ENCODE measurements around the gene RIN1. TPM values are rescaled to one million over a fixed set of nuclear protein-coding genes. Genes with fewer than 3 reads are reported as not detected.

Gene RIN1
- total RNA-seq, 2 donors from 2014 or later = 12.8 to 16.9 TPM

GRCh38 chr11:66315921-66316811 is 20.1 kb downstream of the RIN1 start:
- 51% methylated on average over 43 of the region's 52 CpGs for WGBS
- Histone ChIP-seq H3K4me3 (peak overlapping the region; percentile 32 to 33), H3K9me3 (no peaks in the 10 kb centered on the region), H3K4me1 (replicated peaks) (no peaks in the 10 kb centered on the region), H3K36me3 (no peaks in the 10 kb centered on the region), H3K27ac (peak overlapping the region; percentile 77 to 78), H3K27me3 (replicated peaks; ENCODE audit: insufficient read depth) (no peaks in the 10 kb centered on the region)
- intact Hi-C loops (cut with DNase I) = no loop called here
- DNase-seq (ENCODE audit: low spot score) = no peak
- TF ChIP-seq POLR2AphosphoS5 (IDR thresholded peaks at IDR 0.05) (no peak), POLR2A (IDR thresholded peaks at IDR 0.05) (no peak), CTCF (IDR thresholded peaks at IDR 0.05) (no peak)

- intact Hi-C loops (cut with DNase I) = no loop called here
- no peaks in the 10 kb centered on the region for H3K36me3 ChIP-seq
- no peak for DNase-seq (ENCODE audit: low spot score)
- H3K27me3 ChIP-seq (replicated peaks; ENCODE audit: insufficient read depth) = no peaks in the 10 kb centered on the region
- H3K27ac ChIP-seq = peak overlapping the region; percentile 77 to 78
- peak overlapping the region; percentile 32 to 33 for H3K4me3 ChIP-seq
- H3K4me1 ChIP-seq (replicated peaks) = no peaks in the 10 kb centered on the region
- TF ChIP-seq POLR2A (IDR thresholded peaks at IDR 0.05) = no peak
- TF ChIP-seq CTCF (IDR thresholded peaks at IDR 0.05) = no peak
- no peak for TF ChIP-seq POLR2AphosphoS5 (IDR thresholded peaks at IDR 0.05)
- no peaks in the 10 kb centered on the region for H3K9me3 ChIP-seq
- 84% methylated on average over 14 of the region's 14 CpGs for WGBS
Measured at GRCh38 chr11:66315498-66315885, 20.7 kb downstream of the RIN1 start.

- intact Hi-C loops (cut with DNase I) = no loop called here
- no peaks in the 10 kb centered on the region for H3K27me3 ChIP-seq (replicated peaks; ENCODE audit: insufficient read depth)
- no peak for TF ChIP-seq CTCF (IDR thresholded peaks at IDR 0.05)
- no peak for TF ChIP-seq POLR2A (IDR thresholded peaks at IDR 0.05)
- TF ChIP-seq POLR2AphosphoS5 (IDR thresholded peaks at IDR 0.05) = no peak
- H3K4me1 ChIP-seq (replicated peaks) = no peaks in the 10 kb centered on the region
- H3K36me3 ChIP-seq = no peaks in the 10 kb centered on the region
- no peak overlapping the region for H3K4me3 ChIP-seq
- no peak for DNase-seq (ENCODE audit: low spot score)
- no peaks in the 10 kb centered on the region for H3K9me3 ChIP-seq
- 83% methylated on average over 17 of the region's 17 CpGs for WGBS
- H3K27ac ChIP-seq = peak overlapping the region in 1 of 2 donors; percentile 82
Measured at GRCh38 chr11:66314561-66315497, 21.4 kb downstream of the RIN1 start.

- H3K27me3 ChIP-seq (replicated peaks; ENCODE audit: insufficient read depth) = no peaks in the 10 kb centered on the region
- TF ChIP-seq POLR2AphosphoS5 (IDR thresholded peaks at IDR 0.05) = no peak
- no peak for TF ChIP-seq POLR2A (IDR thresholded peaks at IDR 0.05)
- TF ChIP-seq CTCF (IDR thresholded peaks at IDR 0.05) = no peak
- 72% methylated on average over 1 of the region's 1 CpG for WGBS
- DNase-seq (ENCODE audit: low spot score) = no peak
- H3K4me1 ChIP-seq (replicated peaks) = no peaks in the 10 kb centered on the region
- H3K4me3 ChIP-seq = no peak overlapping the region
- H3K36me3 ChIP-seq = no peaks in the 10 kb centered on the region
- intact Hi-C loops (cut with DNase I) = no loop called here
- H3K9me3 ChIP-seq = no peaks in the 10 kb centered on the region
- peak overlapping the region; percentile 82 to 87 for H3K27ac ChIP-seq
Measured at GRCh38 chr11:66314186-66314501, 22.1 kb downstream of the RIN1 start.

Measured in prostate gland (tissue), 2 donors.